NCI-H226 (cell line): Measurements from ENCODE around the gene FGB.

Source experiments
- DNase-seq: peaks from one replicate; pipeline ENCODE4 v3.0.0-alpha.2; 2015

The FGB gene

DNA sequence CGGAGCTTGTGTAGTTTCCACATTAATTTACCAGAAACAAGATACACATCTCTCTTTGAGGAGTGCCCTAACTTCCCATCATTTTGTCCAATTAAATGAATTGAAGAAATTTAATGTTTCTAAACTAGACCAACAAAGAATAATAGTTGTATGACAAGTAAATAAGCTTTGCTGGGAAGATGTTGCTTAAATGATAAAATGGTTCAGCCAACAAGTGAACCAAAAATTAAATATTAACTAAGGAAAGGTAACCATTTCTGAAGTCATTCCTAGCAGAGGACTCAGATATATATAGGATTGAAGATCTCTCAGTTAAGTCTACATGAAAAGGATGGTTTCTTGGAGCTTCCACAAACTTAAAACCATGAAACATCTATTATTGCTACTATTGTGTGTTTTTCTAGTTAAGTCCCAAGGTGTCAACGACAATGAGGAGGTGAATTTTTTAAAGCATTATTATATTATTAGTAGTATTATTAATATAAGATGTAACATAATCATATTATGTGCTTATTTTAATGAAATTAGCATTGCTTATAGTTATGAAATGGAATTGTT, at the start of gene FGB:
TSS of gene FGB (plus strand) at position 315 of the 558 bp plus-strand sequence. CDS start at position 323, 8 bp downstream.
- DNase-seq = no peak

- no peak for DNase-seq
Measured at GRCh38 chr4:154516318-154517029, 46.3 kb upstream of the FGB start.

- DNase-seq = no peak
Measured at GRCh38 chr4:154517591-154517990, 45.2 kb upstream of the FGB start.

- DNase-seq = no peak
Measured at GRCh38 chr4:154519214-154519613, 43.6 kb upstream of the FGB start.

DNA sequence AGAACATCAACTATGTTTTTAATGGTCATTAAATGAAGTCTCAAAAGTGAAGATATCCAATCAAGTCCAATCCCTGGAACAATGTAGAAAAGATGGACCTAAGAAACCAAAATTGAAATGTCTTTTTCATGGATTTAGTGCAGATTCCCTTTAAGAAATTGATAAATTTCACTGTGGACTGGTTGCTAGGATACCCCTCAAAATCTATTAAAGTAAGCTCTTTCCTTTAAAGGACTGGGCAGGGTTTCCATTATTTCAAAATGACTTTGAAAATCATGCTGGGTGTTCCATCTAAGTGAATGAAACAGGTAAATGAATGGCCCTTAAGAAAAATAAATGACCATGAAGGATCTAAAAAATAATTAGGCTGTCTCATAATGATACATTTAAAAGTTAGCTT, 41.2 kb upstream of the FGB start:
- DNase-seq = no peak

GRCh38 chr4:154526151-154526550, 36.7 kb upstream of the FGB start:
- no peak for DNase-seq

GRCh38 chr4:154527308-154527707, 35.5 kb upstream of the FGB start:
- no peak for DNase-seq

- no peak for DNase-seq
Measured at GRCh38 chr4:154528869-154529268, 33.9 kb upstream of the FGB start.

DNA sequence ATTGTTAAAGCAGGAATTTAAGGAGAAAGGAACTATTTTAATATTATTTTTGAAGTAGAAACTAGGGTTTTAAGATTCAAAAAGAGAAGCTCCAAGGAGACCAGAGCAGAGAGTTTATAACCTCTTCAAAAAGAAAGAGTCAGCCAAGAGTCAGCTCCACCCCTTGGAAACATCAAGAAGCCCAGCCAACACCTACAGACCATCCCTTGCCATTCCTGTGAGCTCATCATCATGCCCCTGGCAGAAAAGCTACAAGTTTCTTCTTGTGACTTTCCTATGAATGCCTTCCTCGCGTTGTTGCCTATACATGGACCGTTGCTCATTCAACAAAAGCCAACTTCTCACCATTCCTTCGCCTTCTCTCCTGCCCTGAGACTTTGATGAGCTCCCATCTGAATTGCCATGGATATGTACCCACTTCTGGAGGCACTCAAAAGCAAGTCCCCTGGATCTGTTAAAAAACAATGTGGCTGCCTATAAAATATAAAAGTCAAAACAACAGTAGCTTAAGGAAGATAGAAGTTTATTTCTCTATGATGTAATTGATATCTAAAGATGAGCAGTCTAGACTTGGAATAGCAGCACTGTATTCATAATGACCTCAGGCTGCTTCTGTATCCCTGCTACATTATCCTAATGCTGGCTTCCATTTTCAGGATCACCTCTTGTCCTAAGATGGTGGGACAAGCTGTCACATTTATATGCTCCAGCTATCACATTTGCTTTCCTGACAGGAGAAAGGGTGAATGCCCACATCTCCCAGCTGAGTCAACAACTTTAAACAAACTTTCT, 32.9 kb upstream of the FGB start:
- DNase-seq = no peak

DNA sequence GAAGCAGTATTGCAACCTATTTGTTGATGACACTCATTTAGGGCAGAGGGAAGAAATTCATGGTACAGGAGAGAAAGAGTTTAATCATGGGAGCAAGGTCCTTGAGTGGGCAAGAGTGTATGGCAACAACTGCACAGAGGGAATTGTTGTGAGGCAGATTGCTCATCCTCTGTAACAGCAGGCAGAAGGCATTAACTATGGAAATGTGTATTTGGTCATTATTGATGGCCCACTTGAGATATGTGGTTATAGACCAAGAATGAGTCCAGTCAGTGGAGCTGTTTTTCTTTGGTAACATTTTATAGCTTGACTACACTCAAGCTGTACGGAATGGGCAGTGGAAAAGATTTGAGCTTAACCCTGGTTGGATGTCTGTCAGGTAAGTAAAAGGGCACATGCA, 28.5 kb upstream of the FGB start:
- no peak for DNase-seq

DNA sequence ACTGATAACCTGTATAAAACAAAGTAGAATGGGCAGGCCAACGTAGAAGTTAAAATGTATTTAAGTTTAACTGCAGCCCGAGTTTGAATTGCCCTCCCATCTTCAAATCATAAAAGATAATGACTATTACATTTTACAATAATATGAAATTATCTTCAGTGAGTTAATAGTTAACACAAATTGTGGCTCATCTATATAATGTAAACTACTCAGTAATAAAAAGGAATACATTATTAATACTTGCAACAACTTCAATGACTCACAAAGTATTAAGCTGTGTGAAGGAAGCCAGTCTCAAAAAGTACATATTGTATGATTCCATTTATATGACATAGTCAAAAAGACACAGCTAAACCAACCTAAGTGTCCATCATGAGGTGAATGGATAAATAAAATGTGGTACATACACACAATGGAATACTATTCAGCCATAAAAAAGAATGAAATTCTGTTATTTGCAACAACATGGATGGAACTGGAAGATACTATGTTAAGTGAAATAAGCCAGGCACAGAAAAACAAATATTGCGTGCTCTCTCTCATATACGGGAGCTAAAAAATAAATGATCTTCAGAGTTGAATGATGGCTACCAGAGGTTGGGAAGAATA, 20.4 kb upstream of the FGB start:
- no peak for DNase-seq

DNA sequence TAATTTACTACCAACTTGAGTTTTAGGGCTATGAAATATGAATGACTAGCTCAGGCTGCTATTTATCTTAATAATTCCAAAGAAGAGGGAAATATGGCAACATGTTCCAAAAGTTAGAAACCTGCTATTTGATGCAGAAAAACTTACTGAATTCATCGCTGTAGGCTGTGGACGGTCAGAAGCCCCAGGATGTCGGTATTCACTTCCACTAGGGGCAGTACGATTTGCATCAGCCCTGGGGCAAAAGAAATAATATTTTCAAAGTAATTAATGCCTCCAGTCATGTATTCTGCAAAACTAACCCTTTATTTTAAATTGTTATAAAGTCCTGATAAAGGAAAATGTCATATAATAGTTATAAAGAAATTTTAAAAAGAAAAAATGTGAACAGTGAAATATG, 17.1 kb upstream of the FGB start:
- DNase-seq = no peak

DNA sequence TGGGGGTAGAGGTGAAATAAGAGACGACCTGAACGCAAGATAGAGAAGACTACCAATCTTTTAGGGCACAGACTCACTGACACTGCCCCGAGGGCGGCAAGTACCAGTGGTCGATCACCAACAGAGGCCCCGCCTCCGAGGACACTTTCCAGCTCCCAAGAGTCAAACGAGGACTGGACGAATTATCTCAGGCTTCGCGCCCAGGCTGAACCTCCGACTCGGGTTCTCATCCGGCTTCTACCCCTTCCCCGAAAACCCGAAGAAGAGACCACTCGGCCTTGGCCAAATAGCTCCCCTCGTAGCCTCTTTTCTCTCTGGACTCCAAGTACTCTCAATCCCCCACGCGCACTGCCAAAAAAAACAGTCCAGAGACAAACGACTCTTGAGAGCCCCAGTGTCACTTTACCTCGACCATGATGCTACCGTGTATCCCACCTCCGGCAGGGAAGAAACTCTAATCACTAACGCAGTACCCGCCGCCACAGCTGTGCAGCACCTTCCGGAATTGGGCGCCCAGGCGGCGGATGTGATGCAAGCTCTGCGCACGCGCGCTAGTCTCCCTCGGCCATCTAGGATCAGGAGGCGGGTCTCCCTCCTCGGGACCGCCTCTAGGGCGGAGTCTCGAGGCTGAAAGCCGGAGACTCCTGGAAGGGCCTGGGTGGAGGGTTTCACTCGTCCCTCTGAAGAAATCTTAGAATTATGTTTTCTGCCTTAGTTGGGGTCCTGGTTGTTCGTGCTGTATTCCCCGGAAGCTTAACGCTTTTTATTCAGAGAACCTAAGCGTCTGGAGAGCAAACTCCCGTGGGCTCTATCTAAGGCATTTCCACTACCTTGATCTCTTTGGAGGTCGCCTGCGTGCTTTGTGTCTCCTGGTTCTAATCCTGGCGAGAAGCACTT, 12.7 kb upstream of the FGB start, which contains the start of gene PLRG1:
TSS of gene PLRG1 (minus strand) at position 507 of the 897 bp plus-strand sequence. CDS start at position 415, 92 bp downstream.
- peak; percentile 85 for DNase-seq

- peak; percentile 49 for DNase-seq
Measured at GRCh38 chr4:154551872-154552686, 10.7 kb upstream of the FGB start.

DNA sequence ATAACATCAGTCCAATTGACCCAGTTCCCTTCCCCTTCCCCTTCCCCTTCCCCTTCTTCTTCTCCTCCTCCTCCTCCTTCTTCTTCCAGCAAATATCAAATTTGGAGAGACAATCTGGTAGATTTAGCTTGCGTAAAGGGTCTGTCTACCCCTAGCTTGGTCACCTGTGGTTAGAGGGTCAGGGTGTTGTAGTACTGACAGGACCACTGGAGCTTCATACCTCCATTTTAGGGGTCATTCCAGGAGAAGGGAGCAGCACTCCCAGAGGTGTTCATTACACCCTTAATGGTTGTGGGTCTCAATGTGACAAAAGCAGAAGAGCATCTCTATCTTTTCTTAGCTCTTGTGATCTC, 3.7 kb upstream of the FGB start:
- no peak for DNase-seq

DNA sequence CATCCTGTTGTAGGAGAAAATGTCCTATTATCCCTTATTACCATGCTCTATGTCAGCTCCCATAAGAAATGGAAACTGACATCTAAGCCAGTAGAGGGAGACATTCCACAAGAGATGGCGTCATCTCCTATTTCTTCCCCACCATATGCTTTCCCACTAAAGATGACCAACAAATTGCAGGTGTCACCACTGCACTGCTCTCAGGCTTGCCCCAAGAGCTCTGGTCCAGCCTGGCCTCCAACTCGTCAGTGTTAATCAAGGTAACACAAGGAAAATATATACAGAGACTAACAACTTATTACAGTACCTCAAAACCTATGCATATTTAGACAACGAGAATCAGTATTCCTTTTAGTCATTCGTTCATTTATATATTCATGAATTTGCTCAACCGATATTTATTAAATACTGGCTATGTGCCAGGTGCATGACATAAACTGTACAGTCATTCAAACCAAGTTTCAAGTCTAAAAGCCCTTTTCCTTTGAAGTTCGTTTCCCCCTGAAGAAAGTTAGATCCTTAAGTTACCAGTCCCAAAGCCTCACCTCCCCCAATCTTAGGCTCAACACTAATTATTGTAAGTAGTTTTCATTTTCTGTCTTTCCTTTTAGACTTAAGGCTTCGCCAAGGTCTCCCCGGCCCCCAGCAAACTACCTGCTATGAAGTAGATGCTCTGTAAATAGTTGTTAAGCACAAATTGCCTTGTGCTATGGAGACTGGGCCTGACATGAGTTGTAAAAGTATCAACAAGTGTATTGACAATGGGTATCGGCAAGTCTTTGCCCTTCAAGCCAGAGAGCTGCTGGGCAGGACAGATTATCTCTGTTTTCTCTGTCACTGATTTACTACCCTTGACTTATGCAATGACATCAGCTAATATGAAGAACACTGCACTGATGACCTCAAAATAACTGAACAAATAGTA, 3.1 kb upstream of the FGB start:
- DNase-seq = peak; percentile 19

GRCh38 chr4:154560419-154560801, 2.4 kb upstream of the FGB start:
- no peak for DNase-seq

DNA sequence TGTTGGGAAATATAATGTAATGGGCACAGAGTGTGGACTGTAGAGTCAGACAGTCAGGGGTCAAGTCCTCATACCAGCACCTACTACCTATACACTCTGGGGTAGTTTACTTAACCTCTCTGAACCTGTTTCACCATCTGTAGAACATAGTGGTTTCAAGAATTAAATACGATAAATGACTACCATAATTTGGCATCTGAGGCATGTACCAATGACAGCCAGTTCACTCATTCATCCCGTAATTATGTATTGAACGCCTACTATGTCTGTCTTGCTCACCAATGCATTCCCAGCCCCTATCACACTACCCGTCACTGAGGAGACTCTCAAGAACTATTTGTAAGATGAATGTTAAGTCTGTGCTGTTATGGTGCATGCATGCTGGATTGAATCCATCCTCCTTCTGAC, 2.0 kb upstream of the FGB start:
- DNase-seq = peak; percentile 72

- DNase-seq = no peak
Measured at GRCh38 chr4:154564311-154564710, 1.5 kb downstream of the FGB start.

DNA sequence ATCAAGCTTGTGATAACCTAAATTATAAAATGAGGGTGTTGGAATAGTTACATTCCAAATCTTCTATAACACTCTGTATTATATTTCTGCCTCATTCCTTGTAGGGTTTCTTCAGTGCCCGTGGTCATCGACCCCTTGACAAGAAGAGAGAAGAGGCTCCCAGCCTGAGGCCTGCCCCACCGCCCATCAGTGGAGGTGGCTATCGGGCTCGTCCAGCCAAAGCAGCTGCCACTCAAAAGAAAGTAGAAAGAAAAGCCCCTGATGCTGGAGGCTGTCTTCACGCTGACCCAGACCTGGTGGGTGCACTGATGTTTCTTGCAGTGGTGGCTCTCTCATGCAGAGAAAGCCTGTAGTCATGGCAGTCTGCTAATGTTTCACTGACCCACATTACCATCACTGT, 2.9 kb downstream of the FGB start:
- DNase-seq = no peak
